H9 (cell line): ENCODE data around the gene NAT8. TPM values are rescaled to one million over a fixed set of nuclear protein-coding genes. Genes with fewer than 3 reads are reported as not detected.

ENCODE experiments used
- DNase-seq: peaks from one replicate; pipeline ENCODE4 v3.0.0-alpha.2; 2017
- H2AFZ ChIP-seq: one replicate; pipeline ENCODE4 v1.6.1; 2013; ENCODE audit warnings: mild to moderate bottlenecking, low read length, control low read depth, moderate library complexity
- H2AK5ac ChIP-seq: 2 replicates; pipeline ENCODE4 v1.6.1; 2013; ENCODE audit warnings: low read length, control low read depth, mixed read lengths; ENCODE audit not compliant: insufficient read length
- H2BK120ac ChIP-seq: one replicate; pipeline ENCODE4 v1.6.1; 2013; ENCODE audit warnings: low read depth, mild to moderate bottlenecking, low read length, control low read depth, inconsistent platforms; ENCODE audit not compliant: poor library complexity, severe bottlenecking
- H2BK12ac ChIP-seq: 2 replicates; pipeline ENCODE4 v1.6.1; 2013; ENCODE audit warnings: low read length, control low read depth, mixed read lengths, low read depth; ENCODE audit not compliant: insufficient read length
- H2BK15ac ChIP-seq: 2 replicates; pipeline ENCODE4 v1.6.1; 2013; ENCODE audit warnings: low read depth, low read length, control low read depth
- H2BK20ac ChIP-seq: one replicate; pipeline ENCODE4 v1.6.1; 2013; ENCODE audit warnings: low read depth, mild to moderate bottlenecking, low read length, control low read depth, inconsistent platforms; ENCODE audit not compliant: poor library complexity, severe bottlenecking
- H2BK5ac ChIP-seq: 2 replicates; pipeline ENCODE4 v1.6.1; 2013; ENCODE audit warnings: low read length, control low read depth, mixed read lengths; ENCODE audit not compliant: insufficient read length
- H3K14ac ChIP-seq: 2 replicates; pipeline ENCODE4 v1.6.1; 2013; ENCODE audit warnings: low read length, control low read depth; ENCODE audit not compliant: insufficient read depth
- H3K18ac ChIP-seq: 2 replicates; pipeline ENCODE4 v1.6.1; 2013; ENCODE audit warnings: low read depth, mild to moderate bottlenecking, mixed read lengths, low read length, control low read depth; ENCODE audit not compliant: insufficient read length
- H3K23ac ChIP-seq: 2 replicates; pipeline ENCODE4 v1.6.1; 2013; ENCODE audit warnings: low read length, control low read depth, mixed read lengths, low read depth; ENCODE audit not compliant: insufficient read length
- H3K23me2 ChIP-seq: 2 replicates; pipeline ENCODE4 v1.6.1; 2013; ENCODE audit warnings: low read depth, mild to moderate bottlenecking, mixed read lengths, low read length, control low read depth; ENCODE audit not compliant: insufficient read length, poor library complexity, severe bottlenecking
- H3K27ac ChIP-seq: 2 replicates; pipeline ENCODE4 v1.5.1; 2013; ENCODE audit warnings: low read length, control low read depth, mixed read lengths, low read depth; ENCODE audit not compliant: insufficient read length
- H3K27me3 ChIP-seq: 2 replicates; pipeline ENCODE4 v1.6.1; 2013; ENCODE audit warnings: low read length, control low read depth, inconsistent platforms; ENCODE audit not compliant: insufficient read depth
- H3K4ac ChIP-seq: 2 replicates; pipeline ENCODE4 v1.6.1; 2013; ENCODE audit warnings: low read depth, mild to moderate bottlenecking, control low read depth, inconsistent platforms, low read length, moderate library complexity
- H3K4me1 ChIP-seq: 2 replicates; pipeline ENCODE4 v1.6.1; 2013; ENCODE audit warnings: low read length, control low read depth, inconsistent platforms; ENCODE audit not compliant: insufficient read depth
- H3K4me2 ChIP-seq: 2 replicates; pipeline ENCODE4 v1.6.1; 2013; ENCODE audit warnings: low read length, control low read depth, mixed read lengths; ENCODE audit not compliant: insufficient read length, insufficient read depth
- H3K56ac ChIP-seq: 2 replicates; pipeline ENCODE4 v1.6.1; 2013; ENCODE audit warnings: low read depth, mild to moderate bottlenecking, mixed read lengths, low read length, control low read depth; ENCODE audit not compliant: insufficient read length
- H3K79me1 ChIP-seq: 2 replicates; pipeline ENCODE4 v1.6.1; 2013; ENCODE audit warnings: low read depth, mild to moderate bottlenecking, moderate library complexity, low read length, control low read depth, inconsistent platforms; ENCODE audit not compliant: insufficient read depth, poor library complexity, severe bottlenecking
- H3K79me2 ChIP-seq: 2 replicates; pipeline ENCODE4 v1.6.1; 2013; ENCODE audit warnings: low read length, control low read depth, inconsistent platforms; ENCODE audit not compliant: insufficient read depth
- H3K9ac ChIP-seq: 2 replicates; pipeline ENCODE4 v1.6.1; 2013; ENCODE audit warnings: low read length, control low read depth, mixed read lengths; ENCODE audit not compliant: insufficient read length; ENCODE audit errors: extremely low read depth
- H3K9me3 ChIP-seq: one replicate; pipeline ENCODE4 v1.6.1; 2013; ENCODE audit warnings: low read depth, low read length, inconsistent platforms; ENCODE audit not compliant: control insufficient read depth
- H3T11ph ChIP-seq: one replicate; pipeline ENCODE4 v1.6.1; 2013; ENCODE audit warnings: mild to moderate bottlenecking, low read length, control low read depth, inconsistent platforms
- H4K20me1 ChIP-seq: one replicate; pipeline ENCODE4 v1.6.1; 2013; ENCODE audit not compliant: control insufficient read depth, insufficient read length, insufficient read depth
- H4K5ac ChIP-seq: 2 replicates; pipeline ENCODE4 v1.6.1; 2013; ENCODE audit warnings: low read depth, mild to moderate bottlenecking, mixed read lengths, low read length, control low read depth; ENCODE audit not compliant: insufficient read length
- H4K8ac ChIP-seq: replicated peaks from 2 replicates; pipeline ENCODE4 v1.6.1; 2013; ENCODE audit warnings: low read length, control low read depth, mixed read lengths, low read depth; ENCODE audit not compliant: insufficient read length
- H4K91ac ChIP-seq: 2 replicates; pipeline ENCODE4 v1.6.1; 2013; ENCODE audit warnings: low read depth, mild to moderate bottlenecking, moderate library complexity, mixed read lengths, low read length, control low read depth; ENCODE audit not compliant: insufficient read length
- H3K27ac Mint-ChIP-seq, 3 experiments: 2 replicates in 2 of 3; 3 replicates in 1 of 3; pipeline ENCODE4 v1.8.0; 2020 to 2021; ENCODE audit warnings: mixed read lengths in 3 of 3, mild to moderate bottlenecking in 1 of 3, moderate library complexity in 1 of 3
- H3K27me3 Mint-ChIP-seq: 2 replicates; pipeline ENCODE4 v1.8.0; 2021; ENCODE audit warnings: low read depth, mild to moderate bottlenecking, moderate library complexity, mixed read lengths
- H3K36me3 Mint-ChIP-seq, 3 experiments: 2 replicates in 2 of 3; 3 replicates in 1 of 3; pipeline ENCODE4 v1.8.0; 2020 to 2021; ENCODE audit warnings: low read depth in 3 of 3, mixed read lengths in 3 of 3; ENCODE audit not compliant: insufficient read depth in 1 of 3
- H3K4me1 Mint-ChIP-seq, 2 experiments: 2 replicates each; pipeline ENCODE4 v1.8.0; 2020; ENCODE audit warnings: mixed read lengths in 2 of 2
- H3K4me3 Mint-ChIP-seq, 2 experiments: 2 replicates in 1 of 2; 3 replicates in 1 of 2; pipeline ENCODE4 v1.8.0; 2020 to 2021; ENCODE audit warnings: mild to moderate bottlenecking in 2 of 2, mixed read lengths in 2 of 2, moderate library complexity in 1 of 2
- H3K9me3 Mint-ChIP-seq, 2 experiments: 2 replicates in 1 of 2; 3 replicates in 1 of 2; pipeline ENCODE4 v1.8.0; 2020; ENCODE audit warnings: mild to moderate bottlenecking in 2 of 2, mixed read lengths in 2 of 2, moderate library complexity in 1 of 2
- CTCF ChIP-seq: fragments of 200-600 bp; sonication (generic); conservative IDR thresholded peaks from 3 replicates; pipeline ENCODE4 v1.8.0; 2021; ENCODE audit warnings: antibody characterized with exemption, mild to moderate bottlenecking
- WGBS: extraction: QIAGEN DNeasy Blood & Tissue Kit; methylation state at CpG from one replicate; pipeline ENCODE4 v1.1.7; 2013; ENCODE audit warnings: missing lambda C conversion rate, low lambda C conversion rate, mixed read lengths; ENCODE audit not compliant: insufficient read length; ENCODE audit errors: extremely low coverage; 5-methylcytosine and 5-hydroxymethylcytosine counted together
- total RNA-seq: library from RNA; stranded (reverse); gene quantifications from 2 replicates; pipeline ENCODE4 v1.2.1, GENCODE V29; 2021

The NAT8 gene
- total RNA-seq, 1 experiment from 2014 or later, result not detected

GRCh38 chr2:73601780-73602179, 40.4 kb downstream of the NAT8 start:
- no peak overlapping the region for H3K4me2 ChIP-seq
- H3K14ac ChIP-seq, result no peak overlapping the region
- no CpG with 5 or more reads among the region's 5 CpGs for WGBS
- no peaks in the 10 kb centered on the region for H3K79me1 ChIP-seq
- H3K9me3 ChIP-seq, result no peaks in the 10 kb centered on the region
- H3K4me3 Mint-ChIP-seq, result no peak overlapping the region
- no peak overlapping the region for H3K56ac ChIP-seq
- H3K4me1 Mint-ChIP-seq, result no peaks in the 10 kb centered on the region
- H3K23ac ChIP-seq, result no peak overlapping the region
- H3K9ac ChIP-seq, result no peak overlapping the region
- H3K79me2 ChIP-seq, result no peaks in the 10 kb centered on the region
- H3K4me1 ChIP-seq, result no peaks in the 10 kb centered on the region
- H2BK12ac ChIP-seq, result no peak overlapping the region
- no peak overlapping the region for H2BK5ac ChIP-seq
- H3K27ac Mint-ChIP-seq, result 0 out of 7 replicates have a peak overlapping the region, but pooled peaks of 1 of the 3 experiments have one; percentile 4
- H2BK120ac ChIP-seq, result no peak overlapping the region
- H3K23me2 ChIP-seq, result no peaks in the 10 kb centered on the region
- no peak overlapping the region for H2AFZ ChIP-seq
- H2BK15ac ChIP-seq, result no peak overlapping the region
- H3T11ph ChIP-seq, result no peak overlapping the region
- H3K27me3 Mint-ChIP-seq, result no peaks in the 10 kb centered on the region
- no peak overlapping the region for H2BK20ac ChIP-seq
- no peak overlapping the region for H4K91ac ChIP-seq
- peaks cover 2 to 22% (median 18%) of the 10 kb centered on the region in 3 experiments; a peak in 6 of 7 replicates for H3K36me3 Mint-ChIP-seq
- H4K5ac ChIP-seq, result no peak overlapping the region
- no peak overlapping the region for H3K27ac ChIP-seq
- no peaks in the 10 kb centered on the region for H4K20me1 ChIP-seq
- H3K9me3 Mint-ChIP-seq, result no peaks in the 10 kb centered on the region
- no peak for DNase-seq
- no peak overlapping the region for H3K4ac ChIP-seq
- H4K8ac ChIP-seq, result no peak overlapping the region
- no peak for TF ChIP-seq CTCF
- no peaks in the 10 kb centered on the region for H3K27me3 ChIP-seq
- H2AK5ac ChIP-seq, result no peak overlapping the region
- no peak overlapping the region for H3K18ac ChIP-seq
